Astrocyte of the spinal cord (primary cell): ENCODE results near the gene PARP6.
A peak's percentile ranks its signal among the peaks of the same experiment; 100 is the strongest.

ENCODE experiments used
- DNase-seq: peaks from one replicate; pipeline ENCODE4 v3.0.0; 2011; ENCODE audit warnings: low read depth, low spot score
- H3K4me3 ChIP-seq: 2 replicates; pipeline ENCODE4 v1.5.1; 2011; ENCODE audit warnings: low read depth, mild to moderate bottlenecking, low read length, moderate library complexity
- CTCF ChIP-seq: IDR thresholded peaks from 2 replicates; pipeline ENCODE4 v1.5.1; 2012; ENCODE audit warnings: low read depth, mild to moderate bottlenecking, low read length, inconsistent platforms
- in situ Hi-C: cut with HindIII; loops from 2 replicates; pipeline ENCODE4 v1.10.0; 2017; ENCODE audit warnings: low sequenced_read_pairs

PARP6 gene

GRCh38 chr15:72202801-72203506 is 69.4 kb downstream of the PARP6 start:
- in situ Hi-C loops = no loop called here
- no peak overlapping the region for H3K4me3 ChIP-seq
- DNase-seq = no peak
- no peak for TF ChIP-seq CTCF

GRCh38 chr15:72202302-72202701 is 70.1 kb downstream of the PARP6 start:
- in situ Hi-C loops = no loop called here
- no peak for TF ChIP-seq CTCF

GRCh38 chr15:72201391-72201921 is 70.9 kb downstream of the PARP6 start:
- no peak overlapping the region for H3K4me3 ChIP-seq
- no peak for DNase-seq
- no peak for TF ChIP-seq CTCF
- in situ Hi-C loops = no loop called here

More at GRCh38 chr15:72202302-72202701, 70.1 kb downstream of the PARP6 start:
- no peak for DNase-seq
- no peak overlapping the region for H3K4me3 ChIP-seq

GRCh38 chr15:72200395-72201237 is 71.7 kb downstream of the PARP6 start:
- in situ Hi-C loops = no loop called here
- no peak for TF ChIP-seq CTCF
- no peak for DNase-seq
- no peak overlapping the region for H3K4me3 ChIP-seq

- peak; percentile 67 for DNase-seq
- in situ Hi-C loops = no loop called here
- no peak overlapping the region for H3K4me3 ChIP-seq
- peak; percentile 90 for TF ChIP-seq CTCF
Measured at GRCh38 chr15:72199721-72200212, 72.6 kb downstream of the PARP6 start.

- TF ChIP-seq CTCF = no peak
- no peak overlapping the region for H3K4me3 ChIP-seq
- in situ Hi-C loops = no loop called here
- DNase-seq = no peak
Measured at GRCh38 chr15:72199205-72199515, 73.2 kb downstream of the PARP6 start.
